Naive thymus-derived CD4-positive, alpha-beta T cell (primary cell): Measurements from ENCODE around the gene SWI5. TPM values are rescaled to one million over a fixed set of nuclear protein-coding genes. Genes with fewer than 3 reads are reported as not detected.
A peak's percentile ranks its signal among the peaks of the same experiment; 100 is the strongest.

Experiments
- ATAC-seq: fragments of 150-1000 bp; cut with Tn5 transposase; 2 replicates; pipeline ENCODE4 v1.10.0; 2021; ENCODE audit warnings: mild to moderate bottlenecking, moderate library complexity
- CTCF ChIA-PET: fragments of 350-600 bp; sonication (Branson Sonifier 250); formaldehyde crosslinking; loops from one replicate; lab custom pipeline; 2021; ENCODE audit warnings: antibody characterized with exemption; lab: Charles Lee
- POLR2A ChIA-PET: fragments of 350-600 bp; sonication (Branson Sonifier 250); formaldehyde crosslinking; loops from one replicate; lab custom pipeline; 2021; ENCODE audit warnings: antibody characterized with exemption, inconsistent platforms; lab: Charles Lee
- DNase-seq, 9 donors: peaks; one replicate each; pipeline versions ENCODE4 v3.0.0 to v3.0.0-alpha.2; 2020 to 2022; ENCODE audit warnings: mixed read lengths in 1 of 9
- H3K27ac ChIP-seq: one replicate; pipeline ENCODE4 v1.7.0; 2013; ENCODE audit warnings: mild to moderate bottlenecking, low read depth, low read length, moderate library complexity
- H3K27me3 ChIP-seq, 2 donors: one replicate each; pipeline ENCODE4 v1.7.0; 2013; ENCODE audit warnings: low read length in 2 of 2, mild to moderate bottlenecking in 2 of 2, moderate library complexity in 2 of 2; ENCODE audit not compliant: control insufficient read depth in 2 of 2, insufficient read depth in 2 of 2
- H3K36me3 ChIP-seq, 3 experiments: 1 replicate in 2 of 3; 2 replicates in 1 of 3; pipeline ENCODE4 v1.7.0; 2013; ENCODE audit warnings: low read length in 3 of 3, mild to moderate bottlenecking in 3 of 3, moderate library complexity in 1 of 3; ENCODE audit not compliant: insufficient read depth in 3 of 3, control insufficient read depth in 2 of 3
- H3K4me1 ChIP-seq, 2 donors: one replicate each; pipeline ENCODE4 v1.7.0; 2013; ENCODE audit warnings: low read length in 2 of 2, mild to moderate bottlenecking in 2 of 2, moderate library complexity in 1 of 2; ENCODE audit not compliant: control insufficient read depth in 2 of 2, insufficient read depth in 2 of 2
- H3K4me3 ChIP-seq: 2 replicates; pipeline ENCODE4 v1.7.0; 2013; ENCODE audit warnings: mild to moderate bottlenecking, low read length
- H3K9me3 ChIP-seq, 3 experiments: 1 replicate in 2 of 3; 2 replicates in 1 of 3; pipeline ENCODE4 v1.7.0; 2013; ENCODE audit warnings: low read length in 3 of 3; ENCODE audit not compliant: control insufficient read depth in 2 of 3
- H3K27ac Mint-ChIP-seq, 9 donors: one replicate each; pipeline ENCODE4 v1.8.0; 2020 to 2022; ENCODE audit warnings: mixed read lengths in 9 of 9, mild to moderate bottlenecking in 8 of 9, moderate library complexity in 5 of 9, inconsistent platforms in 2 of 9
- H3K27me3 Mint-ChIP-seq, 5 donors: one replicate each; pipeline ENCODE4 v1.8.0; 2021 to 2022; ENCODE audit warnings: mixed read lengths in 5 of 5, mild to moderate bottlenecking in 1 of 5
- H3K36me3 Mint-ChIP-seq, 5 donors: one replicate each; pipeline ENCODE4 v1.8.0; 2020 to 2022; ENCODE audit warnings: mixed read lengths in 5 of 5, mild to moderate bottlenecking in 3 of 5, inconsistent platforms in 1 of 5
- H3K4me1 Mint-ChIP-seq, 7 donors: one replicate each; pipeline ENCODE4 v1.8.0; 2020 to 2022; ENCODE audit warnings: mixed read lengths in 7 of 7, mild to moderate bottlenecking in 3 of 7, inconsistent platforms in 1 of 7
- H3K4me3 Mint-ChIP-seq, 10 donors: one replicate each; pipeline ENCODE4 v1.8.0; 2020 to 2022; ENCODE audit warnings: mild to moderate bottlenecking in 10 of 10, mixed read lengths in 10 of 10, moderate library complexity in 6 of 10, inconsistent platforms in 2 of 10
- H3K9me3 Mint-ChIP-seq, 11 donors: one replicate each; pipeline ENCODE4 v1.8.0; 2020 to 2022; ENCODE audit warnings: mixed read lengths in 11 of 11, mild to moderate bottlenecking in 4 of 11, inconsistent platforms in 1 of 11, moderate library complexity in 1 of 11
- intact Hi-C, 2 donors: fragments of 100-400 bp; cut with micrococcal nuclease; formaldehyde crosslinking; loops; one replicate each; pipeline ENCODE4 v1.15.1; 2023
- polyA plus RNA-seq, 2 donors: library from polyadenylated mRNA; unstranded; fragments of 300-500 nt; fragmentation: Illumina TruSeq; gene quantifications; one replicate each; pipeline ENCODE4 v1.2.3, GENCODE V29; 2021
- total RNA-seq, 6 experiments: library from RNA in 5 of 6; stranded (reverse) in 5 of 6; gene quantifications; 1 replicate in 5 of 6; 2 replicates in 1 of 6; pipeline ENCODE4 v1.2.3 and lab custom pipeline; 2021 to 2026

The SWI5 gene
- total and polyA plus RNA-seq, 7 experiments from 2014 or later: 8.7 to 36.6 (median 11.1) TPM

- CTCF ChIA-PET: interaction anchor here (0.9 to 2.3 kb wide), 3 partner anchors 45 to 123 kb away, joined by 3 to 4 read pairs (median 4); no protein-coding TSS in a partner anchor
- Histone ChIP-seq H3K27ac (no peak overlapping the region), H3K4me3 (no peak overlapping the region), H3K27me3 (no peaks in the 10 kb centered on the region), H3K4me1 (no peaks in the 10 kb centered on the region), H3K9me3 (no peaks in the 10 kb centered on the region), H3K36me3 (peaks cover 0 to 4% (median 0%) of the 10 kb centered on the region in 3 experiments)
- peaks cover 0 to 5% (median 4%) of the 10 kb centered on the region in 7 donors for H3K4me1 Mint-ChIP-seq
- no peaks in the 10 kb centered on the region for H3K27me3 Mint-ChIP-seq
- intact Hi-C loops: no loop called here
- H3K9me3 Mint-ChIP-seq: peaks cover 0 to 1% (median 0%) of the 10 kb centered on the region in 11 donors
- peaks cover 0 to 4% (median 0%) of the 10 kb centered on the region in 5 donors for H3K36me3 Mint-ChIP-seq
- no peak overlapping the region for H3K4me3 Mint-ChIP-seq
- DNase-seq: no peak
- no peak overlapping the region for H3K27ac Mint-ChIP-seq
- POLR2A ChIA-PET: no interaction called here
- no peak for ATAC-seq
Measured at GRCh38 chr9:128296340-128297220, 20.5 kb downstream of the SWI5 start.

- peaks cover 0 to under 1% (median 0%) of the 10 kb centered on the region in 3 experiments for H3K36me3 ChIP-seq
- H3K27ac ChIP-seq: no peak overlapping the region
- Mint-ChIP-seq H3K9me3 (peaks cover 0 to 1% (median 0%) of the 10 kb centered on the region in 11 donors), H3K4me3 (no peak overlapping the region), H3K27ac (peak overlapping the region in 1 of 9 donors; percentile 47), H3K27me3 (no peaks in the 10 kb centered on the region), H3K4me1 (peaks cover 0 to 5% (median 4%) of the 10 kb centered on the region in 7 donors), H3K36me3 (peaks cover 0 to 4% (median 0%) of the 10 kb centered on the region in 5 donors)
- intact Hi-C loops: no loop called here
- DNase-seq (no peak), ATAC-seq (no peak)
- H3K9me3 ChIP-seq: no peaks in the 10 kb centered on the region
- POLR2A ChIA-PET: no interaction called here
- H3K27me3 ChIP-seq: no peaks in the 10 kb centered on the region
- CTCF ChIA-PET: interaction anchor here (1.0 to 2.3 kb wide), 2 partner anchors 111 to 123 kb away, joined by 3 to 4 read pairs; no protein-coding TSS in a partner anchor
- no peaks in the 10 kb centered on the region for H3K4me1 ChIP-seq
- H3K4me3 ChIP-seq: no peak overlapping the region
Measured at GRCh38 chr9:128297221-128297773, 21.2 kb downstream of the SWI5 start.

GRCh38 chr9:128298535-128299482 lies 22.7 kb downstream of the SWI5 start:
- H3K36me3 Mint-ChIP-seq: peaks cover 0 to 4% (median 0%) of the 10 kb centered on the region in 5 donors
- no peaks in the 10 kb centered on the region for H3K27me3 Mint-ChIP-seq
- ChIA-PET CTCF (interaction anchor here (1.4 to 2.3 kb wide), 2 partner anchors 43 to 121 kb away, joined by 4 to 6 read pairs; no protein-coding TSS in a partner anchor), POLR2A (no interaction called here)
- intact Hi-C loops: no loop called here
- H3K9me3 Mint-ChIP-seq: peaks cover 0 to 1% (median 0%) of the 10 kb centered on the region in 11 donors
- DNase-seq (no peak), ATAC-seq (no peak)
- peaks cover 0 to 5% (median 4%) of the 10 kb centered on the region in 7 donors for H3K4me1 Mint-ChIP-seq
- Histone ChIP-seq H3K36me3 (no peaks in the 10 kb centered on the region), H3K27me3 (no peaks in the 10 kb centered on the region), H3K4me3 (no peak overlapping the region), H3K27ac (no peak overlapping the region), H3K9me3 (no peaks in the 10 kb centered on the region), H3K4me1 (no peaks in the 10 kb centered on the region)
- H3K4me3 Mint-ChIP-seq: no peak overlapping the region
- H3K27ac Mint-ChIP-seq: no peak overlapping the region

GRCh38 chr9:128304136-128304970 lies 28.3 kb downstream of the SWI5 start:
- ChIA-PET POLR2A (interaction anchor here (0.6 kb wide), 1 partner anchor 26 kb away, joined by 4 read pairs; no protein-coding TSS in a partner anchor), CTCF (interaction anchor here (1.1 kb wide), 1 partner anchor 9 kb away, joined by 3 read pairs; no protein-coding TSS in a partner anchor)
- no peaks in the 10 kb centered on the region for H3K4me1 ChIP-seq
- Mint-ChIP-seq H3K27ac (peak overlapping the region in 7 of 9 donors; percentile 2 to 86 (median 44)), H3K9me3 (no peaks in the 10 kb centered on the region), H3K4me1 (no peaks in the 10 kb centered on the region), H3K36me3 (peaks cover 0 to 7% (median 5%) of the 10 kb centered on the region in 5 donors), H3K27me3 (no peaks in the 10 kb centered on the region), H3K4me3 (no peak overlapping the region)
- H3K9me3 ChIP-seq: no peaks in the 10 kb centered on the region
- DNase-seq (no peak), ATAC-seq (no peak)
- intact Hi-C loops: no loop called here
- no peak overlapping the region for H3K4me3 ChIP-seq
- H3K36me3 ChIP-seq: peaks cover 0 to 11% (median 2%) of the 10 kb centered on the region in 3 experiments
- H3K27me3 ChIP-seq: no peaks in the 10 kb centered on the region
- no peak overlapping the region for H3K27ac ChIP-seq

- no peak for DNase-seq
- no peak overlapping the region for H3K4me3 Mint-ChIP-seq
Measured at GRCh38 chr9:128304971-128305288, 28.9 kb downstream of the SWI5 start.

More at GRCh38 chr9:128304971-128305288, 28.9 kb downstream of the SWI5 start:
- no peak overlapping the region for H3K4me3 ChIP-seq
- ChIA-PET POLR2A (no interaction called here), CTCF (interaction anchor here (1.1 kb wide), 1 partner anchor 10 kb away, joined by 3 read pairs; no protein-coding TSS in a partner anchor)
- Mint-ChIP-seq H3K9me3 (no peaks in the 10 kb centered on the region), H3K27me3 (no peaks in the 10 kb centered on the region), H3K36me3 (peaks cover 0 to 12% (median 5%) of the 10 kb centered on the region in 5 donors), H3K4me1 (no peaks in the 10 kb centered on the region), H3K27ac (peak overlapping the region in 4 of 9 donors; percentile 2 to 73 (median 44))
- intact Hi-C loops: no loop called here
- no peaks in the 10 kb centered on the region for H3K27me3 ChIP-seq
- H3K36me3 ChIP-seq: peaks cover 0 to 16% (median 5%) of the 10 kb centered on the region in 3 experiments
- no peak for ATAC-seq
- no peaks in the 10 kb centered on the region for H3K4me1 ChIP-seq
- no peak overlapping the region for H3K27ac ChIP-seq
- H3K9me3 ChIP-seq: no peaks in the 10 kb centered on the region
